Measurements from ENCODE around the gene STEAP1B. TPM values are rescaled to one million over a fixed set of nuclear protein-coding genes. Genes with fewer than 3 reads are reported as not detected.
"Not testable (repeated sequence)": the region's sequence is repeated elsewhere in the genome, so short reads cannot be mapped to it uniquely, and the experiment has no call there.

STEAP1B gene
- total RNA-seq, result not detected
- not detected for polyA plus RNA-seq (2013, experiment 1 of 2)
- polyA plus RNA-seq (2013, experiment 2 of 2), result 0.12 TPM
- 0 to 0.96 (median 0.05) reads per million in 172 experiments for total RNA-seq

GRCh38 chr7:22499888-22500689 lies at the start of gene STEAP1B:
STEAP1B (minus strand) TSS chr7:22500188; CDS start chr7:22494855, 5,333 bp downstream.
- H3K36me3 Mint-ChIP-seq (ENCODE audit: low read depth); H3K27me3 ChIP-seq (ENCODE audit: control insufficient read depth in 1 of 2, insufficient read depth in 2 of 2, low read length in 2 of 2); H3K27ac ChIP-seq (ENCODE audit: low read depth in 1 of 2, low read length in 2 of 2); H3K9me3 ChIP-seq (ENCODE audit: control insufficient read depth in 1 of 2, insufficient read depth in 1 of 2, low read length in 2 of 2); H3K4me1 Mint-ChIP-seq (ENCODE audit: low read depth); H3K27ac Mint-ChIP-seq; H3K9me3 Mint-ChIP-seq; POLR2A ChIA-PET; H3K4me1 ChIP-seq (ENCODE audit: insufficient read depth, low read length); H3K36me3 ChIP-seq (ENCODE audit: insufficient read depth, low read length): not testable (repeated sequence)
- peak; percentile 73 for TF ChIP-seq CTCF (IDR thresholded peaks at IDR 0.05)
- intact Hi-C loops (cut with DNase I, micrococcal nuclease), result loop anchor here in 1 of 2 experiments (1.0 to 2.0 kb wide), 2 partner anchors 390 to 397 kb away; no protein-coding TSS in a partner anchor
- DNase-seq, result peak; percentile 68 to 90 (median 78)
- peak; percentile 98 for ATAC-seq (ENCODE audit: poor library complexity)
- Mint-ChIP-seq H3K27me3 (peaks cover 37% of the 10 kb centered on the region), H3K4me3 (peak within 1 kb of the TSS; percentile 38)
- CTCF ChIA-PET, result interaction anchor here (1.0 kb wide), 1 partner anchor 390 kb away, joined by 3 read pairs; no protein-coding TSS in a partner anchor
- peak within 1 kb of the TSS; percentile 36 for H3K4me3 ChIP-seq (ENCODE audit: low read length)

- no peaks in the 10 kb centered on the region for H3K36me3 ChIP-seq (ENCODE audit: insufficient read depth, low read length)
- intact Hi-C loops (cut with DNase I, micrococcal nuclease), result no loop called here
- Mint-ChIP-seq H3K27ac (no peak overlapping the region), H3K4me3 (no peak overlapping the region), H3K36me3 (ENCODE audit: low read depth) (no peaks in the 10 kb centered on the region), H3K9me3 (no peaks in the 10 kb centered on the region), H3K27me3 (peaks cover 88% of the 10 kb centered on the region), H3K4me1 (ENCODE audit: low read depth) (peaks cover 7% of the 10 kb centered on the region)
- no peak for TF ChIP-seq CTCF (IDR thresholded peaks at IDR 0.05)
- H3K4me1 ChIP-seq (ENCODE audit: insufficient read depth, low read length), result peaks cover 12% of the 10 kb centered on the region
- CTCF ChIA-PET, result interaction anchor here (0.6 kb wide), 1 partner anchor 842 kb away, joined by 4 read pairs; no protein-coding TSS in a partner anchor
- no peak overlapping the region for H3K4me3 ChIP-seq (ENCODE audit: low read length)
- H3K9me3 ChIP-seq (ENCODE audit: control insufficient read depth in 1 of 2, insufficient read depth in 1 of 2, low read length in 2 of 2), result no peaks in the 10 kb centered on the region
- POLR2A ChIA-PET, result no interaction called here
- no peak for DNase-seq
- no peak for ATAC-seq (ENCODE audit: poor library complexity)
- peaks cover 33 to 58% of the 10 kb centered on the region in 2 experiments for H3K27me3 ChIP-seq (ENCODE audit: control insufficient read depth in 1 of 2, insufficient read depth in 2 of 2, low read length in 2 of 2)
- no peak overlapping the region for H3K27ac ChIP-seq (ENCODE audit: low read depth in 1 of 2, low read length in 2 of 2)
Measured at GRCh38 chr7:22549051-22549450, 49.1 kb upstream of the STEAP1B start.

GRCh38 chr7:22548313-22548712 lies 48.3 kb upstream of the STEAP1B start:
- DNase-seq, result no peak
- H3K9me3 Mint-ChIP-seq, result no peaks in the 10 kb centered on the region
- no peaks in the 10 kb centered on the region for H3K36me3 Mint-ChIP-seq (ENCODE audit: low read depth)
- Histone ChIP-seq H3K27me3 (ENCODE audit: control insufficient read depth in 1 of 2, insufficient read depth in 2 of 2, low read length in 2 of 2) (peaks cover 33 to 58% of the 10 kb centered on the region in 2 experiments), H3K27ac (ENCODE audit: low read depth in 1 of 2, low read length in 2 of 2) (no peak overlapping the region), H3K4me1 (ENCODE audit: insufficient read depth, low read length) (peaks cover 12% of the 10 kb centered on the region), H3K36me3 (ENCODE audit: insufficient read depth, low read length) (no peaks in the 10 kb centered on the region), H3K4me3 (ENCODE audit: low read length) (no peak overlapping the region), H3K9me3 (ENCODE audit: control insufficient read depth in 1 of 2, insufficient read depth in 1 of 2, low read length in 2 of 2) (no peaks in the 10 kb centered on the region)
- POLR2A ChIA-PET, result no interaction called here
- intact Hi-C loops (cut with DNase I, micrococcal nuclease), result no loop called here
- no peak overlapping the region for H3K4me3 Mint-ChIP-seq
- peaks cover 7% of the 10 kb centered on the region for H3K4me1 Mint-ChIP-seq (ENCODE audit: low read depth)
- CTCF ChIA-PET, result interaction anchor here (0.6 kb wide), 1 partner anchor 843 kb away, joined by 4 read pairs; no protein-coding TSS in a partner anchor
- H3K27me3 Mint-ChIP-seq, result peaks cover 87% of the 10 kb centered on the region
- TF ChIP-seq CTCF (IDR thresholded peaks at IDR 0.05), result no peak
- no peak for ATAC-seq (ENCODE audit: poor library complexity)
- H3K27ac Mint-ChIP-seq, result no peak overlapping the region

Data from CD4-positive, alpha-beta T cell (primary cell).